Stimulated activated CD4-positive, alpha-beta T cell treated with anti-CD3 and anti-CD28 coated beads, Interleukin-4, amount 100 ng/mL, for 48 hours (primary cell): ENCODE measurements around the gene MXD4.
"Not testable (repeated sequence)": the region's sequence is repeated elsewhere in the genome, so short reads cannot be mapped to it uniquely, and the experiment has no call there.

Experiments used
- DNase-seq, 2 donors: peaks; one replicate each; pipeline ENCODE4 v3.0.0-alpha.2; 2020; ENCODE audit warnings: low read depth in 2 of 2

The MXD4 gene

GRCh38 chr4:2219233-2219760 lies 42.6 kb downstream of the MXD4 start:
- DNase-seq, result no peak

GRCh38 chr4:2218436-2218835 lies 43.5 kb downstream of the MXD4 start:
- no peak for DNase-seq

- no peak for DNase-seq
Measured at GRCh38 chr4:2217726-2218125, 44.2 kb downstream of the MXD4 start.

- no peak for DNase-seq
Measured at GRCh38 chr4:2212831-2213230, 49.1 kb downstream of the MXD4 start.

GRCh38 chr4:2202789-2203188 lies 59.1 kb downstream of the MXD4 start:
- DNase-seq, result not testable (repeated sequence)
